ENCODE results near the gene SRPRA. TPM values are rescaled to one million over a fixed set of nuclear protein-coding genes. Genes with fewer than 3 reads are reported as not detected.

The SRPRA gene
- total RNA-seq, 2 donors from 2014 or later, result 65.1 to 95.7 TPM

Other genes with a start within 250 kb of the SRPRA start
- gene CDON, start 206.0 kb downstream of the SRPRA start, total RNA-seq, result 10 to 100 TPM; 13.6 to 30.0 TPM
- 10 to 100 TPM; 18.9 to 19.2 TPM for gene RPUSD4, start 57.2 kb downstream of the SRPRA start, total RNA-seq
- 10 to 100 TPM; 14.8 to 19.1 TPM for gene FAM118B, start 57.1 kb downstream of the SRPRA start, total RNA-seq
- 10 to 100 TPM; 21.0 to 25.3 TPM for gene FOXRED1, start 259 bp upstream of the SRPRA start, total RNA-seq
- gene TIRAP, start 14.2 kb upstream of the SRPRA start, total RNA-seq, result 1 to 10 TPM; 7.6 to 8.7 TPM
- gene DCPS, start 35.2 kb upstream of the SRPRA start, total RNA-seq, result 10 to 100 TPM; 11.3 to 13.1 TPM
- gene ST3GAL4, start 86.8 kb upstream of the SRPRA start, total RNA-seq, result 100 to 1,000 TPM in 1 of 2 donors, 10 to 100 TPM in 1; 57.1 to 109 TPM